DND-41 (cell line): ENCODE measurements around the gene GBX1.

Experiments
- ATAC-seq: fragments of 200-7000 bp; cut with Tn5 transposase; 3 replicates; pipeline ENCODE4 v1.9.1; 2021; ENCODE audit warnings: low read depth; ENCODE audit not compliant: insufficient read depth
- DNase-seq: peaks from one replicate; pipeline ENCODE4 v3.0.0-alpha.2; 2020
- H2AFZ ChIP-seq: 2 replicates; pipeline ENCODE4 v1.6.0; 2012; ENCODE audit warnings: low read depth, low read length
- H3K27ac ChIP-seq: 2 replicates; pipeline ENCODE4 v1.5.1; 2012; ENCODE audit warnings: low read length, inconsistent platforms
- H3K27me3 ChIP-seq: fragments of 200-600 bp; sonication (generic); 2 replicates; pipeline ENCODE4 v1.6.0; 2012; ENCODE audit warnings: low read length, mild to moderate bottlenecking, inconsistent platforms; ENCODE audit not compliant: insufficient read depth, poor library complexity
- H3K36me3 ChIP-seq: 2 replicates; pipeline ENCODE4 v1.5.1; 2012; ENCODE audit warnings: low read length, inconsistent platforms; ENCODE audit not compliant: insufficient read depth
- H3K4me1 ChIP-seq: 2 replicates; pipeline ENCODE4 v1.5.1; 2012; ENCODE audit warnings: mild to moderate bottlenecking, low read length; ENCODE audit not compliant: insufficient read depth
- H3K4me2 ChIP-seq: 2 replicates; pipeline ENCODE4 v1.6.0; 2012; ENCODE audit warnings: mild to moderate bottlenecking, moderate library complexity, low read length, inconsistent platforms; ENCODE audit not compliant: insufficient read depth
- H3K4me3 ChIP-seq, 2 experiments: fragments of 200-600 bp in 1 of 2; shearing (Covaris generic) in 1 of 2; 2 replicates each; pipeline ENCODE4 v1.5.1; 2012 to 2016; ENCODE audit warnings: inconsistent platforms in 2 of 2, low read length in 2 of 2, mild to moderate bottlenecking in 2 of 2, low read depth in 1 of 2, moderate library complexity in 1 of 2
- H3K79me2 ChIP-seq: 2 replicates; pipeline ENCODE4 v1.6.0; 2012; ENCODE audit warnings: low read length, inconsistent platforms; ENCODE audit not compliant: insufficient read depth
- H3K9ac ChIP-seq: 2 replicates; pipeline ENCODE4 v1.6.0; 2012; ENCODE audit warnings: low read depth, mild to moderate bottlenecking, inconsistent platforms, low read length, moderate library complexity
- H3K9me3 ChIP-seq: 2 replicates; pipeline ENCODE4 v1.5.1; 2012; ENCODE audit warnings: low read length, moderate library complexity, mild to moderate bottlenecking, inconsistent platforms; ENCODE audit not compliant: insufficient read depth, severe bottlenecking
- H4K20me1 ChIP-seq: 2 replicates; pipeline ENCODE4 v1.6.0; 2012; ENCODE audit warnings: low read length; ENCODE audit not compliant: insufficient read depth
- EZH2 ChIP-seq: IDR thresholded peaks from 3 replicates; pipeline ENCODE4 v1.6.1; 2012; ENCODE audit warnings: borderline replicate concordance, low read depth, mild to moderate bottlenecking, moderate library complexity, low read length, inconsistent platforms; ENCODE audit not compliant: severe bottlenecking
- TF ChIP-seq, protein P1 (sequence below): IDR thresholded peaks from 2 replicates; pipeline ENCODE4 v1.5.1; 2012; ENCODE audit warnings: borderline replicate concordance, low read length, moderate library complexity, mild to moderate bottlenecking; ENCODE audit not compliant: poor library complexity, severe bottlenecking; ENCODE audit errors: extremely low read depth

The GBX1 gene

DNA sequence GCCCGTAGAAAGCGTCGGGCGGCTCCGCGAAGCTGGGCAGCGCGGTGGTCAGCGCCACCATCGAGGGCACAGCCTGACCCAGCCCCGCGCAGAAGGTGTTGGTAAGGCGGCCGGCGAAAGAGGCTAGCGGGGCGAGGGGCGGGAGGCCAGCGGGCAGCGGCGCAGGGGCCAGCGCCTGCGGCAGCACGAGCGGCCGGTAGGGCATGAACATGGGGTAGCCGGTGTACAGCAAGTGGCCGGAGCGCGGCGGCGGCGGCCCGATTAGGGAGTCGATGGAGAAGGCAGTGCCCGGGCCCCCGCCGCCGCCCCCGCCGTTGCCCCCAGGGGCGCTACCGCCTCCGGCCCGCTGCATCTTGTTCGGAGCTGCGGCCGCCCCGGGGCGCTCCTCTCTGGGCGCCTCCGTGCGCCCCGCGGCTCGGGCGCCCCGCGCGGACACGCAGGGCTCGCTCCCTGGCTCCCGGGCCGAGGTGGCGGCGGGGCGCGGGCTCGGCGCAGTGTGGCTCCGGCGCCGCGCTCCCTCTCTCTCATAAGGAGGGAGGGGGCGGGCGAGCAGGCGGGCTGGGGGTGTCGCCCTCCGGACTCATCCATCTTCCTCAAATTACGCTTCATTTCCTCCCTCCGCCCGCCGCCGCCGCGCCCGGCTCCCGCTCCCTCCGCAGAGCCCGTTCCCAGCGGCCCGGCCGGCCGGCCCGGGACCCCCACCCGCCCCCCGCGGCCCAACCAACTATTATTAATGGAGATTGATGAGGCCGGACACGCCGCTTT, at the start of gene GBX1:
Gene GBX1 (minus strand): TSS at position 498 of the 765 bp plus-strand sequence. CDS start 146 bp downstream, at position 352.
- no peak for TF ChIP-seq EZH2
- TF ChIP-seq, protein P1, sequence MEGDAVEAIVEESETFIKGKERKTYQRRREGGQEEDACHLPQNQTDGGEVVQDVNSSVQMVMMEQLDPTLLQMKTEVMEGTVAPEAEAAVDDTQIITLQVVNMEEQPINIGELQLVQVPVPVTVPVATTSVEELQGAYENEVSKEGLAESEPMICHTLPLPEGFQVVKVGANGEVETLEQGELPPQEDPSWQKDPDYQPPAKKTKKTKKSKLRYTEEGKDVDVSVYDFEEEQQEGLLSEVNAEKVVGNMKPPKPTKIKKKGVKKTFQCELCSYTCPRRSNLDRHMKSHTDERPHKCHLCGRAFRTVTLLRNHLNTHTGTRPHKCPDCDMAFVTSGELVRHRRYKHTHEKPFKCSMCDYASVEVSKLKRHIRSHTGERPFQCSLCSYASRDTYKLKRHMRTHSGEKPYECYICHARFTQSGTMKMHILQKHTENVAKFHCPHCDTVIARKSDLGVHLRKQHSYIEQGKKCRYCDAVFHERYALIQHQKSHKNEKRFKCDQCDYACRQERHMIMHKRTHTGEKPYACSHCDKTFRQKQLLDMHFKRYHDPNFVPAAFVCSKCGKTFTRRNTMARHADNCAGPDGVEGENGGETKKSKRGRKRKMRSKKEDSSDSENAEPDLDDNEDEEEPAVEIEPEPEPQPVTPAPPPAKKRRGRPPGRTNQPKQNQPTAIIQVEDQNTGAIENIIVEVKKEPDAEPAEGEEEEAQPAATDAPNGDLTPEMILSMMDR = no peak
- no peak within 1 kb of the TSS for H3K4me2 ChIP-seq
- H3K4me3 ChIP-seq = no peak within 1 kb of the TSS
- ATAC-seq (no peak), DNase-seq (no peak)
- H3K36me3 ChIP-seq = no peaks in the 10 kb centered on the region
- no peak within 1 kb of the TSS for H2AFZ ChIP-seq
- H3K4me1 ChIP-seq = no peaks in the 10 kb centered on the region; the same call in 1 of the 2 replicates
- H3K27me3 ChIP-seq = peaks cover 33% of the 10 kb centered on the region
- H3K79me2 ChIP-seq = no peaks in the 10 kb centered on the region
- no peak within 1 kb of the TSS for H3K9ac ChIP-seq
- no peaks in the 10 kb centered on the region for H4K20me1 ChIP-seq
- no peak within 1 kb of the TSS for H3K27ac ChIP-seq
- H3K9me3 ChIP-seq = no peaks in the 10 kb centered on the region

DNA sequence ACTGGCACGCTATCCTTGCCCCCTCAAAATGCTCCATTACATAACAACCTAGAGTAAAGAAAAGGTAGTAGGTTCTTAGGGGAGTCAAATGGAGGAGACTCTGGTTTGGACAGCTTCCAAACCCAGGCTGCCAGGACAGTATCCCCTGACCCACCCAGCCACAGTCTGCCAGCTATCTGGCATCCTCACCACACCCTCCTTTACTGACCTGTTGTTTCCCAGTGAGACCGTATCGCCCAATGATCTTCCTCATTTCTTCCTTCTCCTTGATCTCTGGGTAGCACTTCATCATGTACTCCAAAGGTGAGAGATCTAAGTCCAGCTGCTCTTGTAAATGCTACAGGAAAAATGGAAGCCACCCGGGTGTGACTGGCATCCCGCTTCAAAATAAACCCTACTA, 47.9 kb upstream of the GBX1 start:
- H3K9ac ChIP-seq = no peak overlapping the region
- no peak overlapping the region for H3K27ac ChIP-seq
- peaks cover 4% of the 10 kb centered on the region for H4K20me1 ChIP-seq
- H3K36me3 ChIP-seq = peaks cover 76% of the 10 kb centered on the region
- H3K4me3 ChIP-seq = no peak overlapping the region
- H3K4me1 ChIP-seq = no peaks in the 10 kb centered on the region
- H3K9me3 ChIP-seq = no peaks in the 10 kb centered on the region
- no peak overlapping the region for H3K4me2 ChIP-seq
- H3K79me2 ChIP-seq = no peaks in the 10 kb centered on the region
- H3K27me3 ChIP-seq = no peaks in the 10 kb centered on the region
- TF ChIP-seq EZH2 = no peak
- TF ChIP-seq, protein P1 = no peak
- ATAC-seq (no peak), DNase-seq (no peak)
- H2AFZ ChIP-seq = no peak overlapping the region

DNA sequence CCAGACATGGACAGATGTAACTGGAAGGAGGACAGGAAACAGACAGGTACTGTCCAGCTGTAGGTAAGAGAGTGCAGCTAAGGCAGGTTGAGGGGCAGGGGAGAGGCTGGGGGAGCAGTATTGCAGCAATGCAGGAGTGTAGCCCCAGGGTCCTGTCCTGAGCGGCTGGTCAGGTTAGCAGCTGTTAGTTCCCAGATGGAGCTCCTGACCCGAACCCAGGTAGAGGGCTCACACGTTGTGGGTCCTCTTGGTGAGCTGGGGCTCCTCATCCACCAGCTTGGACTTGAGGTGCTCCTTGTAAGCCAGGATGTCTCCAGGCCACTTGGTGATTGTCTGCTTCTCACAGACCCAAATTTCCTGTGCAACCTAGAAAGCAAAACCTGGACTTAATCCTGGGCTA, 46.3 kb upstream of the GBX1 start:
- Histone ChIP-seq H3K4me1 (no peaks in the 10 kb centered on the region), H3K4me2 (no peak overlapping the region), H3K27me3 (no peaks in the 10 kb centered on the region), H3K79me2 (no peaks in the 10 kb centered on the region), H3K9me3 (no peaks in the 10 kb centered on the region), H3K36me3 (peaks cover 62% of the 10 kb centered on the region), H2AFZ (no peak overlapping the region), H3K27ac (no peak overlapping the region), H3K4me3 (no peak overlapping the region), H4K20me1 (peaks cover 4% of the 10 kb centered on the region), H3K9ac (no peak overlapping the region)
- DNase-seq (no peak), ATAC-seq (no peak)
- TF ChIP-seq, protein P1 = no peak
- no peak for TF ChIP-seq EZH2
